Inflammatory macrophage treated with lipopolysaccharide for 1 hour (primary cell): ENCODE results near the gene TRIM24.

ENCODE experiments used
- DNase-seq, 2 donors: peaks; one replicate each; pipeline ENCODE4 v3.0.0-alpha.2; 2020 to 2022

Gene TRIM24

GRCh38 chr7:138542183-138542582 lies 82.1 kb downstream of the TRIM24 start:
- no peak for DNase-seq

GRCh38 chr7:138543739-138544138 lies 83.7 kb downstream of the TRIM24 start:
- no peak for DNase-seq

DNA sequence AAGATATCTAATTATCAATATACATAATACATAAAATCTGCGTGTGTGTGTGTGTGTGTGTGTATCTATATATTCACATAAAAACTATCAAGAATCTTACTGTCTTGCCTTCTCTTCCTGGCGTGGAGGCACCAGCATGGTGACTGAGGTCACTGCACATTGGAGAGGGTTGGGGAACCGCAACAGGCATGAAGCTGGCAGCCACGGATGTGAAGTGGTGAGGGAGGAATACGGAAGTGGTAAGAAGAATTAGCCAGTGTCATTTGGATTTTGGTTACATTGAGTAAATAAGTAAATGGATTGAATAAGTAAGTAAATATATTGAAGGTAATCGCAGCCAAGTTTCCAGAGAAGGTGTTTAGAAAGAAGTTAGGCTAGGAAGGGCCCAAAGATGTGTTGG lies 85.1 kb downstream of the TRIM24 start:
- no peak for DNase-seq

- no peak for DNase-seq
Measured at GRCh38 chr7:138546064-138546619, 86.1 kb downstream of the TRIM24 start.

GRCh38 chr7:138546829-138547228 lies 86.8 kb downstream of the TRIM24 start:
- no peak for DNase-seq

GRCh38 chr7:138549082-138549481 lies 89.0 kb downstream of the TRIM24 start:
- peak in 1 of 2 donors; percentile 17 for DNase-seq

- DNase-seq: no peak
Measured at GRCh38 chr7:138550337-138550736, 90.3 kb downstream of the TRIM24 start.

DNA sequence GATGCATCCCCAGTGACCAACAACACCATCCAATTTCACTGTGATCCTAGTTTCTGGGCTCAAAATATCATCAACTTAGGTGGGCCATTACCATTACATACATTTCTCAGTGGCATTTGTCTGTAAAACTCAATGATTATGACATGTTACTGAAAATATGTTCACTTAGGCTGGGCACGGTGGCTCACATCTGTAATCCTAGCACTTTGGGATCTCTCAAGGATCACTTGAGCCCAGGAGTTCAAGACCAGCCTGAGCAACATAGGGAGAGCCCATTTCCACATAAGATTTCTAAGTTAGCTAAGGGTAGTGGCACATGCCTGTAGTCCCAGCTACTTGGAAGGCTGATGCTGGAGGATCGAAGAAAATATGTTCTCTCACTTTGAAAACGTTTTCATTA lies 91.0 kb downstream of the TRIM24 start:
- DNase-seq: no peak

- no peak for DNase-seq
Measured at GRCh38 chr7:138553805-138554204, 93.7 kb downstream of the TRIM24 start.

DNA sequence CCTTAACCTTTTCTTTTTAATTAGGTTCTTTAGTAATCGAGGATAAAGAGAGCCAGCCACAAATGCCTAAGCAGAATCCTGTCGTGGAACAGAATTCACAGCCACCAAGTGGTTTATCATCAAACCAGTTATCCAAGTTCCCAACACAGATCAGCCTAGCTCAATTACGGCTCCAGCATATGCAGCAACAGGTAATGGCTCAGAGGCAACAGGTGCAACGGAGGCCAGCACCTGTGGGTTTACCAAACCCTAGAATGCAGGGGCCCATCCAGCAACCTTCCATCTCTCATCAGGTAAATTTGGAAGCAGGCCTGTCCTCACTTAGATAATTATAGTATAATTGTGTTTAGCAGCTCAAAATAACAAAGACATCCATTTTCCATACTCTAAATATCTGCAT lies 94.6 kb downstream of the TRIM24 start:
- DNase-seq: no peak

DNA sequence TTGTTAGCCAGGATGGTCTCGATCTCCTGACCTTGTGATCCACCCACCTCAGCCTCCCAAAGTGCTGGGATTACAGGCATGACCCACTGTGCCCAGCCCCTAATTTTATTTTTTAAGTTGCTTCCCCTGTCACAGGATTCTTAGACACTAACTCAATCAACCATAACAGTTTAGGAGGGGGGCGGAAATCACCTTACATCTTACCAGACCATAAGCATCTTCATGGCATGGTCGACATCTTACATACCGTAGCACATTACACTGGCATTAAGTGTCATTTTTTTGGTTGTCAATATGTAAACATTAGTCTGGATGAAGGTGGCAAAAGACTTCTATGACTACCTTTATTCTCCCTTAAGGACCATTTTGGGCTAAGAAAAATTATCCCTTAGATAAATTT lies 95.6 kb downstream of the TRIM24 start:
- no peak for DNase-seq

DNA sequence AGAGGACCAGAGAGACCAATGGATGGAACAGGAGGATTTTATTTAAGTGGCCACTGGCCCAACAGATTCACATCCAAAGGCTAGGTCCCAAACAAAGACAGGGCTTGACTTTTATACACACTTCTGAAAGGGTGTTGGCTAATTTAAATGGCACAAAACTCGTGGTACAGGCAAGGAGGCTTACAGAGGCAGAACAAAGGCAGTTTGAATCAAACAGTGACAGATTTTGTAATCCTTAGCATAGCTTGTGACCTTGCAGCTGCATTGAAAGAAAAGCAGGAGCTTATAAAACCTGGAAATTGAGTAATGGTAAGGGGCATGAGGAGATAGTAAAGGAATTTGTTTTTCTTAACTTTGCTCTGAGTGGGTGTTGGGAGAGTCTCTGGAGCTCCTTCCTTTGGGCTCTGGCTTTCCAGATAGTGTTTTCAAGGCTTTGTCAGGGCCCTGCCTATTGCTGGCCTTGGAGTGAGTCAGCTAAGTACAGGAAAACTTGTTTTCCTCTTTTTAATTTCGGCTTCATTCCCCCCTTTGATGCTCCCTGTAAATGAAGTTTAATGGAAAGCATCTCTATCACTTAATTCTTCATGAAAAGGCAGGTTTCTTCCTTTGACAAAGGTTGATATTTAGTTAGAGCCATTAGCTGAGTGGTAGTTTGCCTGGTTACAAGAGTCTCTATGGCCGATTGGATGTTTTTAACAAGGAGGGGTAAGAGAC lies 96.9 kb downstream of the TRIM24 start:
- DNase-seq: no peak

- no peak for DNase-seq
Measured at GRCh38 chr7:138559448-138559847, 99.4 kb downstream of the TRIM24 start.

DNA sequence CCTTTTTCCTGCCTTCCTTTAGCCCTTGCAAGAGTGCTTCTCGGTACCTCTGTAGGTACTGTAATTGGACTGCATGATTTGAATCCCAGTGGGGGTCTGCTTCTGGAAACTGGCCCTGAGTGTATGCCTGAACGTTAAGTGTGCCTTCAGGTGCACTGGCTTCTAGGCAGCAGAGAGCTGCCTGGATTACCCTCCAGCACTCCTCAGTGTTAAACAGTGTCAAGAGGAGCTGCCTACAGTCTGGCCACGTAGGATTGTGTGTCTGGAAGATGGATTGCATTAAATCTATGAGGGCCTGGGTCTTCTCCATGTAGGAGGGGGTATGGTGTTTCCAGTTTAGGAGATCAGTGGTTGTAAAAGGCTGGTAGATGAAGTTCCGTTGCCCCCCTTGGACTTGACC lies 103.7 kb downstream of the TRIM24 start:
- no peak for DNase-seq

GRCh38 chr7:138564365-138564764 lies 104.3 kb downstream of the TRIM24 start:
- DNase-seq: no peak

- DNase-seq: peak; percentile 24 to 26
Measured at GRCh38 chr7:138565071-138565450, 105.0 kb downstream of the TRIM24 start.

- DNase-seq: peak; percentile 81 to 87
Measured at GRCh38 chr7:138565451-138566114, 105.5 kb downstream of the TRIM24 start.

DNA sequence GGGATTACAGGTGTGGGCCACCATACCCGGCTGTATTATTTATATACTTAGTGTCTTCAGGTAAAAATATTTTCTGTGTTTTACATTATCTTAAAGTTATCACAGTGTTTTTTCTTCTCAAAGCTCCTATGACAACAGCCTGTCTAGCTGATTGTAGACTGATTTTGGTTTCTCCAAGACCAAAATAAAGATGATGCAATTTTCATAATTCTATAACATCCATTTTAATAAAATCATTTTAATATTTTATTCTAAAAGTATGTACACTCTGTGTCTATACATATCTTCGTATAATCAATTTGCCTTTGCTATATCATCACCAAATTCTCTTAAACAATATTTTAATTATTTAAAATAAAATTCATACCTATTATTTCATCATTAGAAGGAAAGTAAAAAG lies 108.6 kb downstream of the TRIM24 start:
- DNase-seq: no peak

GRCh38 chr7:138569418-138569817 lies 109.4 kb downstream of the TRIM24 start:
- DNase-seq: no peak

GRCh38 chr7:138570715-138571114 lies 110.7 kb downstream of the TRIM24 start:
- no peak for DNase-seq

DNA sequence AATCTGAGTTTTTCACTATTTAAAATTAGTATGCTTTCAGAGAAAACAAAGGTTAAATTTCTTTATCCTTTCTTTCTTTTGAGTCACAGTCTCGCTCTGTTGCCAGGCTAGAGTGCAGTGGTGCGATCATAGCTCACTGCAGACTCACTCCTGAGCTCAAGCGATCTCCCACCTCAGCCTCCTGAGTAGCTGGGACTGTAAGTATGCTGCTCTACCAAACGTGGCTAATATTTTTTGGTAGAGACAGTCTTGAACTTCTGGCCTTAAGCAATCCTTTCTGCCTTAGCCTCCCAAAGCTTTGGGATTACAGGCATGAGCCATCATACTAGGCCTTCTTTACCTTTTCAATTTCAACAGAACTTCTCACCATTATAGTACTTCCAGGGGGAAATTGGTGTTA lies 113.7 kb downstream of the TRIM24 start:
- no peak for DNase-seq

DNA sequence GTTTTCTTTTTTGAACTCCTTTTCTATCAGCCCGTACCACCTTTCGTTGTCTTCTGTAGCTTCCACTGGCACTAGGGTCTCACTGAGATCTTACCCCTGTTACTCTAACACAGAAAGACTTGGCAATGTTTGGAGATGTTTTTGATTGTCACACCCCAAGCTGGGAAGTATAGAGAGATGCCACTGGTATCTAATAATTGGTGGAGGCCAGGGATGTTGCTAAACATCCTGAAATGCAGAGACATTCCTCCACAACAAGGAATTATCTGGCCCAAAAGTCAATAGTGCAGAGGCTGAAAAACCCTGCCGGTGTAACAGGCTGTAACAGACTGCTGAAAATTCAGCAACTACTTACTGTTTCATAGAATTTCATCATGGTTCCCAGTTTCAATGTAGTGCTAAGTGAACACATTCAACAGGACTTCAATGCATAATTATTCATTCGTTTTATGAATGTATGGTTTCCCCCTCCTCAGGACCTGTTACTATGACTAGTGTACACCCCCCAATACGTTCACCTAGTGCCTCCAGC lies 115.9 kb downstream of the TRIM24 start:
- DNase-seq: no peak

DNA sequence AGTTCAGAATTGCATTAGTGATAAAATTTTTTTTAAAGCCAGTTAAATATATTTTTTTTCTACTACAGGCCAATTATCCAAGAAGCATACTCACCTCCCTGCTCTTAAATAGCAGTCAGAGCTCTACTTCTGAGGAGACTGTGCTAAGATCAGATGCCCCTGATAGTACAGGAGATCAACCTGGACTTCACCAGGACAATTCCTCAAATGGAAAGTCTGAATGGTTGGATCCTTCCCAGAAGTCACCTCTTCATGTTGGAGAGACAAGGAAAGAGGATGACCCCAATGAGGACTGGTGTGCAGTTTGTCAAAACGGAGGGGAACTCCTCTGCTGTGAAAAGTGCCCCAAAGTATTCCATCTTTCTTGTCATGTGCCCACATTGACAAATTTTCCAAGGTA lies 119.1 kb downstream of the TRIM24 start:
- no peak for DNase-seq

- DNase-seq: no peak
Measured at GRCh38 chr7:138579671-138580070, 119.6 kb downstream of the TRIM24 start.
